ENCODE results near the gene ZNF516.

The ZNF516 gene

DNA sequence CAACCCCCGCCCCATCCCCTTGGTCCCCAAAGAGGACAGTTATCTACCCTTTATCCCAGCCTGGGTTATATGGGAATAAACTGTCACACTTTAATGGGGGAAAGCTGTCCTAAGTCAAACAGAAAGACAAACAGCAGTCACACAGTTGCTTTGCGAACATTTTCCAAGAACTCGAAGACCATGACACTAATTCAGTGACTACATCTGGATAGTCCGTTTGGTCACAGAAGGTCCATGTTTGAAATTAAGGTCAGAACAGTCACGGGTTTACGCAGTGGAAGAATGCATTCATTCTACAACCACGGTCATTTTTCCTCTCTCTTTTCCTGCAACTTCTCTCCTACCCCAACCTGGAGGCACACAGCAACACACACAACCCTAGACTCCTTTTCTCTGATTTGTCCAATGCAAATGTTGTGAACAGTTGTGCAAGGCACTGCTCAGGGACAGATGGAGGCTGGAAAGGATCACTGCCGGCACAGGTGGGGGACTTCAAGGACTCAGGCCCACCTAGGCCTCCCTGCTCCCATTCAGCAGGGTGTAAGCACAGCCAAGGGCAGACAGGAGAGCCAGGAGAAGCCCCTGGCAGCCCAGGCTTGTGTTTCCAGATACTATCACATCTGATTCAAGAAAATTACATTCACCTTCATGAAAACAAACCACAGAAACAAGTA, 39.9 kb downstream of the ZNF516 start:
- DNase-seq, result no peak

DNA sequence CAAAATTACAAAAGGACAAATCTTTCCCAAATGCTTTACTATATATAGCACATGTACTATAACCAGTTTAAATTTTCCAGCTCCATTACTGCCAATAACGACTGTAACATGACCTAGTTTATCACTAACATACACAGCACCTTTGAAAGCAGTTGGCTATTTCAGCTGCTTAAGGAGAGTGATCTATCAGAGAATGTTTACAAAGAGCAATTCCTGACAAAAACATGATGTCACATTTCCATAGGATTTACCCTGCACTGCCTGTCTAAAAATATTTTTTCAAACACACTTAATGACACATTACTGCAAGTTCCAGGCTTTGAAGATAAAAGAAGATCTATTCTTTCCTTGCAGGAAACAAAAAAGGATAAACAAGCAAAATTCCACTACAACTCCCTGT, 40.6 kb downstream of the ZNF516 start:
- no peak for DNase-seq

DNA sequence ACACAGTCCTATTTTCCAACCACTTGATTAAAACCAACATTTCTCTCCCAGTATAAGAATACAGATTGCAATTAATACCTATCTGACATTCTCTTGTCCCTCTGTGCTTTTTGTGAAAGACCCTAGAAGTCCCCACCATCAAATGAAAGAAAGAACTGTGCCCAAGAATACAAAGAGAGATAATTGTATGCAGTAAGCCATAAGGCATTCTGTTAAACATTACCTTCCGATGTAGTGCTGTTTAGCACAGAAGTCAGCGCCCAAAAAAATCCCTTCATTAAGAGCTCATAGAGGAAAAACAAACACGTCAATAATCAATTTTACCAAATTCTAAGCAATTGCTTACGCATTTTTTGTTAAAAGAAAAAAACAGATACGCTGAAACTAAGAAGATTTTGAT, 41.1 kb downstream of the ZNF516 start:
- no peak for DNase-seq

DNA sequence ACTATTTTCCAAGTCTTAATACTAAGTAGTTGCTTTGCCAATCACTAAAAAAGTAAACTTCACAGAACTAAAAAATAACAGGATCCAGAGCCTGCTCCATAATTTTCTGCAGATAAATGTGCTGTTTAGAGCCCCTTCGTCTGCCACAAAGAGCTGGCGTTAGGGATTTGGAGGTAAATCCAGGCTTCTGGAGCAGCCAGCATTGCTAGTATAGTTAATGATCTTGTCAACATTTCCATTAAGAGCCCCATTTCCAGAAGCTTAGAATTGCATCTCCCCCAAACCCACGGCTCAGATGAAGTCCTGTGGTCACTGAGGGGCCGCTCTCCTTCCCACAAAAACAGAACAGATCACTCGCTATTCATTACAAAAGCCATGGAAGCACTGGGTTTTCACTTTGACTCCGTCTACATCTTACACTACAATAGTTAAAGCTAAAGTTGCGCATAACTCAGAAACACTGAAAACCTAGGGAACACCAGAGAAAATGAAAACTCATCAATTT, 41.9 kb downstream of the ZNF516 start:
- no peak for DNase-seq

DNA sequence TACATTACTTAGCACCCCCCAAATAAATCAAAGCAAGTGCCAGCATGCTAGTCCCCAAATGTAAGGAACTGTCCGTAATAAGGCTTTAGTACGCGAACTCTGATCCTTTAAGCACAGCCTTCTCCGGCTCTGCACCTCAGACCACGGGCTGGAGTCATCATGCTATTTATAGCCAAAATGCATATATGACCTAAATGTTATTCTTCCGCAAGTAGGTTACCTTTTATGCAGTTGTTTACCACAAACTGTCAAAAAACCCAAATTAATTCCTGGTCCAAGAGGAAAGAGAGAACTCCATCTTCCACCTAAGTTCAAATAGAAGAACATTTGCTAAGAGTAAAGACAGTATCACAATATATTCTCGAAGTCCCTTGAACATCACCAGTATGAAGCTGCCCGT, 42.7 kb downstream of the ZNF516 start:
- no peak for DNase-seq

DNA sequence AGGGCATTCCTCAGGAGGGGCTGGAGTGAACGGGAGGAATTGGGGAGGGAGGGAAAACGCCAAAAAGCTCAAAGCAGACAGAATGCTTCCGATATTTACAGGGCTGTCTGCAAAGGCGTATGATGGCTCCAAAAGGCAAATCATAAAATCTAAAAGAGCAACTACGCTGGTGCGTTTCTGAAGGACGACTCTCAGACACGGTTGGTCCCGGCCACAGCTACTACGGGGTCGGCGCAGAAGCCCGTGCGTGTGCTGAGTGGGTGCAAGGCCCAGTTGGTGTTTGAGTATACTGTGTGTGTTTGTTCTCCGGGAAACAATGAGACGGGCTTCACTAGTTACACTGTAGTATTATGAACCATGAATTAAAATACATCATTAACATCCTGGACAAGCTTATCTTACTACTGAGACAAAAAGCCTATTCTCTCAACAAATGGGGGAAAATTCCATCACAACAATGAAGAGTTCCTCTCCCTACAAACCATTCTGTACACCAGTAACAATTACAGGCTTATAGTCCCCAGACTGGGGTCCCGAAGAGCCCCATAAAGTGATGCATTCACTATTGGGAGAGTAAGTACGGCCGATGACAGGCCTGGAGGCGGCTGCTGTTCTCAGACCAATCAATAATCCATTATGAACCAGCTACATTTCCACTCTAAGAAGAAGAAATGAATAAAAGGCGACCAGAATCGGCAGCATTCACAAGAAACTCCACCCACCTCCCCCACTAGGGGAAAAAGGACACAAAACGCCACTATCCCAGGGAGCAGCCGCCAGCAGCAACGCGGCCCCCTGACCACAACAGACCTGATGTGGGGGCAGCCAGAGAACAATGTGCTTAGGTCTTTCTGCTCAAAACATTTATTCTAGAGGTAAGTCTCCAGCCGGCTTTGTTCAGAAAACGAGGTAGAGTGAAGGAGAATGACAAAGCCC, 43.4 kb downstream of the ZNF516 start:
- no peak for DNase-seq

DNA sequence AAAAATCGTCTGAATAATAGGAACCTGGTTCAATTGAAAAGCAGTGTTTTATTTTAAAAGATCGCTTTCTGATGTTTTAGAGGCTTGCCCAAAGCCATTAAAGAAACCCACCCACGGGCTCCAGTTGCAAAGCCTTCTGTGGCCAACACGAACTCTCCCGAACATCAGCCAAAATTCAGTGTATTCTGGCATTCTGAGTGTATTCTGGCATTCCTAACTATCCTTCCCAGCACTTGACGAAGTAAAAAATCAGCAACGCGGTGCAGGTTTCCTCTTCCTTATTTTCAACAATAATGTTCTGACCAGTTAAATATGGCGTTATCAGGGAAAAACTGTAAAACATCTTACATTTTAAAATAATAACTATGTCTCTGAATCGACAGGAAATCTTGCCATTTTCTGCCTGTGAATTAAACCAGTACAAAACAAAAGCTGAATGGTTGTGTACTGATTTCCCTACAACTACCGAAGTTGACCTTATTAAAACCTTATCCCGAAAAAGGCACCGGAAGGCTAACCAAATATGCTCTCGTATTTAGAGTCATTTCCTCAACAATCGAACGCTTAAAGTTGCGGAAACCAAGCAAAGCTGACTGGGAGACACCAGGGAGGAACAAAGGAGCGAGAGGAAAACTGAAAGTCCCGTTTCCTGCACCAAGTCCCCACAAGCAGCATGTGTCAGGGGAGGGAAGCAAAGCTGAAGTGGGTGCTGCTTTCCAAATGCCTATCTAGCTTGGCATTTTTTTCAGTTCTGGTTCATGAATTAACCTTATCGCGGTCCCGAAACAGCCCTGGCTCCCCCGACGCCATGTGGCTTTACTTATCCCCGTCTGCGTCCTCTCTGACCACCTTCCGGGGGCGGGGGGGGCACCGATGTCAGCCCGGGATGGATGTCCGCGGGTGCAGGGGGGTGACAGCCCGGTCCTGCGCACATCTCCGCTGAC, 44.3 kb downstream of the ZNF516 start:
- DNase-seq, result no peak

DNA sequence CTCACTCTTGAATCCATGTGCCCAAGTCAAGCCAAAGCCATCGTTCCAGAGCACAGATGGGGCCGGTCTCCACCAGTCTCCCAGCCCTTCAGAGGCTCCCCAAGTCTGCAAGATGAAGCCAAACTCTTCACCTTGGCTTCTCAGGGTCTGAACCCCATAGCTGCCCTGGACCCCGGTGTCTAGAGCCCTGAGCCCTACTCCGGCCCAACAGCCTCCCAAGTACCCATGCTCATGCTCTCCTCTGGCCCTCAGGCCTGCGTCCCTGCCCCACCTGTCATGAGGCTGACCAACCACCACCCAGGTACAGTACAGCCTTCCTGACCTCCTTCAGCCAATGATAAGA, 46.0 kb downstream of the ZNF516 start:
- DNase-seq, result no peak

DNA sequence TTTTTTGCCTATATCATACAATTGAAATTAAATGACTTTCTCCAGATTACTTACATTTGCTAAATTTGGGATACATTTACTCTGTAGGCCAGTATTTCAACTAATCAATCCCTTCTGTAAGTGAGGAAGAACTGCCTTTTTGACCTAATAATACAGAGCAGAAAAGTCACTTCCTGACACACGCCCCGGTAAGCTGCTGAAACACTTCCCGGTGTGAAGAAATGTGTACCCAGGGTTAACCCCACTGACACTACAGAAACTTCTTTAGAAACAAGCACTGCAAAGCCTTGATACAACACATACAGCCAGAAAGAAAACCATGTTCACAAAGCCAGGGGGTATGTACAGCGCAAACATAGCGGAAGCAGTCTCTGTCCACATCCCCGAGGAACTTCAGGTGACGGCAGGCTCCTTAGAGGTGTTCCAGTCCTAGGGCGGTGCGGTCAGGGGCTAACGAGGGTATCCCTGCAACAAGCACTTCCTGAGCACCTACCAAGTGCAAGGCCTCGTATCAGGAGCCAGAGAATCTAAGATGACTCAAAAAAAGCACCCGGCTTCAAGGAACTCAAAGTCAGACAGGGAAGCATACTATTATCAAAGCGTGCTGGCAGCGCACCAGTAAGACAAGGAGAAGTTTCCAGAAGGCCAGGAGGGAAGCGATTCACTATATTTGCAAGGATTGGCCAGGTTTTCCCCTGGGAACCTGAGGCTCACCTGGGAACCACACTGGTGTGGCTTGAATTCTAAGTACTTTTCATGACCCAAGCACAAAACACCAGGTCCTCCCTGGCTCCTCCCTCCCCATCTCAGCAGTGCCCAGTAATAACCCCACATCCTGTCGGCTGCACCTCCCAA, 46.6 kb downstream of the ZNF516 start:
- DNase-seq, result no peak

DNA sequence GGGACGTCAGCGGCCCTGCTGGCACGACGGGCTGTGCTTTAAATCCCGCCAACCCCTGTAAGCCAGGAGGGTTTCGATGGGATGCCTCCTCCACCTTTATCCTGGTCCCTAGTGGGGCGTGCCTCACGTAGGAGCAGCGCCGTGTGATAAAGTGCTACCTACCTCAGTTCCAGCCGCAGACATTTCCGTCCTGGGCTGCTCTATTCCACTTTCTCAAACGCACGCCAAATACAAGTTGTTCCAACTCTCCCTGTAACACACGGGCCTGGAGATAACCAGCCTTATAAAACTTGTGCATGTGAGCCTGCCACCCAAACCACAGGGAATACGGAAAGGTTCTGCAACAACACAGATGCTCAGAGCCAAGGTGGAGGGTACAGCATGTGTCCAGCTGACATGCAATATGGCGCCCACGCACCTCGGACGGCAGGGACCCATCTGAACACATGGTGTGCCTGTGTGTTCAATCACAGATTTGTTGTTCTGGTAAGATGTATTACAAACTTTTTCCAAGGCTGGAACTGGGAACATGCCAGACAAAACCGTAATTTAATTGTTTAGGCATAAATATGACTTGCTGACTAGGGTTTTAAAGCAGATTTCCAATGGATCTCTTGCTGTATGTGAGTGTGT, 47.7 kb downstream of the ZNF516 start:
- no peak for DNase-seq

DNA sequence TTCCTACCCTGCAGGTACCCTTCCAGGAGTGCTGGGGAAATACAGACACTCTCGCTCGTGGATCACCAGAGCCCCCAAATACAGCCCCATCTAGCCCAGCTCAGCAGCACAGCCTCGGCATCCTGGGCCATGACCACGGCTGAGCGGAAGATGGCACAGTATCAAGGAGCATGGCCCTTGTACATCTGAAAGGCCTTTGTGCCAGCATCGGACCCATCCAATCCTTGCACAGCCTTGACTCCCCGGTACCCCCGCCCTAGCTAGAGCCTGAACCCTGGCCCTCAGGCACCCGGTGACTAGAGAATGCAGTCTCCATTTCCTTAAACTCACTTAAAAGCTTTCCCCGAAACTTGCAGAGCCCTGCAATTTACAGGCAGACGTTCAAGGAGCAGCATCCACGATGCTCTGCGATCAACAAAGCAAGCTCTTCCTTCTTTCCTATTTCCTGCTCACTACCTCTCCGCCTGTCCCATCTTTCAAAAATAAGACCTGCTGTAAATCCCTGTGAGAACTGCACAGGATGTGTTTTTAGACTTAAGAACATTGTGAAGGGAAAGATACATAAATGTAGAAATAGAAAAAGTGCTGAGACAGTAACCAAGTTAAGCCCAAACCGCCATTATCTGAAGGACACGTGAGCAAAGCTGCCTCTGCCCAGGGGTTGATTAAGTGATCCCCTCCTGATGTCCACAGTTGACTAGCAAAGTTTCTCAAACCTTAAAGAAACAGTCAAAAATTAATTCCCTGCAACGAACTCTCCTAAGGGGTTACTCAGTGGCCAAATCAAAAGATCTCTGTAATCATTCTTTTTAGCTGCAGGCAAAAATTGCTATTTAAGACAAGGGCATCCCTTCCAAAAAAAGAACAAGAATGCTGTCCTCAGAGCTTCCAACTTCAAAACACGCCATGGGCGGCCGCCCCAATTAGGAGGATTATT, 48.5 kb downstream of the ZNF516 start:
- DNase-seq, result no peak

DNA sequence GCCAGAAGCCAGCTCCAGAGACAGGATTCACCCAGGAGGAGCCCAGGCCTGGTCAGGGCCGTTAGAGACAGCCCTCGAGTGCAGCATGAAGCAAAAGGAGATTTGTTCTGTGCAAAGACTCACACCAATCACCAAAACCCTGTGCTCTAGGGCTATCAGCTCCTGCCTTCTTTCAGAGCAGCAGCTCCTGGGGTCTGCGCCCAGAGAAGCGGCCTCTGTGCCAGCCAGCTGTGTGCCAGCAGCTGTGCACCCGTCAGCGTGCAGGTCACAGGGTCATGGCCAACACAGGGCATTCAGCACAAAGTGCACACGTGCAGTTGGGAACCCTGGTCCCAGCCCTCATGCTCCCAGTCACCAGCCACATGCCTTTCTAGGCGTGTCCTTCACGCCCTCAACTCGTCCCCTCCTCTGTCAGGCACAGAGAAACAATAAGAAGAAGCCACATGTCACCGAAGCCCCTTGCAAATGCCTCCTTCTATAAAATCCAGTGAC, 49.3 kb downstream of the ZNF516 start:
- DNase-seq, result no peak

DNA sequence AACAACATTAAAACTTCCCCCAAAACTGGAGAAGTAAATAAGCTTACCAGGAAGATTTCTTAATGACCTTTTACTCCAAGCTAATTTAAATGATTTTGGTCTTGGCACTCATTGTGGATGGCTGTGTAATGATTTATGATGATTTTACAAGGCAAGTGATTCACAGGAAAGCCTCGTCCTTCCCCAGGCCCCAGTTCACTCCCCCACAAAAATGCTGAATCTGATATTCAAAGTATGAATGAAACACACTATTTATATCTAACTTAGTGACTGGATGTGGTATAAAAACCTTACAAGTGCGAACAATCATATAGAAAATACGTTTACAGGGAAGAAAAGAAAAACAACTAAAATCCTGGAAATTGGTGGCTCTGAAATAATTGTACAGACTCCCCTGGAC, 49.8 kb downstream of the ZNF516 start:
- DNase-seq, result no peak

DNA sequence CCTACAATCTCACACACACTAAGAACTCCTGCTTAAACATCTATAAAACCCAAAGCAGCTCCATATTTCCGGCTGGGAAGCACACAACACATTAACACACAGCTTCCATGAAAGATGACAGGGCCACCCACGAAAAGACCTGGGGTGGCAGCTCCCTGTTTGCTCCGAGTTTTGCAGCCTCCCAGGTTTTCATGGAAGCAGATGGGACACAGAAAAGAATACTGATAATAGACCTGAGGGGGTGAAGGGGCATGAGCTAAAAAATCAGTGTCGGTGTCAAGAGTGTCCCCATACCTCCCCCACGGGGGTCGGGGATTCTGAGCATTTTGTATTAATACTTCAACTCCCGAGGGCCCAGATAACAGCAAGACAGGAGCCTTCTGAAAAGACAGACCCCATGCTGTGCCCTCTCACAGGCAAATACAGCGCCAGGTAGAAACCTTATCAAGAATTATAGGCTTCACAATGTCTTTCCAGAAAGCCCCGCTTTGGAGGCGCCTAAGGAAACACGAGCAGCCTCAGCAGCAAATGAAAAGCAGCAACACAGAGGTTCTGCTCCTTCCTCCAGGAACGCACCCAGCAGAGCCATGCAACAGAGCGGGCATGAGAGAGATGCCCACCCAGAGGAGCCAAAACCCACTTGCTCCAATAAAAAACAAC, 50.5 kb downstream of the ZNF516 start:
- DNase-seq, result no peak

DNA sequence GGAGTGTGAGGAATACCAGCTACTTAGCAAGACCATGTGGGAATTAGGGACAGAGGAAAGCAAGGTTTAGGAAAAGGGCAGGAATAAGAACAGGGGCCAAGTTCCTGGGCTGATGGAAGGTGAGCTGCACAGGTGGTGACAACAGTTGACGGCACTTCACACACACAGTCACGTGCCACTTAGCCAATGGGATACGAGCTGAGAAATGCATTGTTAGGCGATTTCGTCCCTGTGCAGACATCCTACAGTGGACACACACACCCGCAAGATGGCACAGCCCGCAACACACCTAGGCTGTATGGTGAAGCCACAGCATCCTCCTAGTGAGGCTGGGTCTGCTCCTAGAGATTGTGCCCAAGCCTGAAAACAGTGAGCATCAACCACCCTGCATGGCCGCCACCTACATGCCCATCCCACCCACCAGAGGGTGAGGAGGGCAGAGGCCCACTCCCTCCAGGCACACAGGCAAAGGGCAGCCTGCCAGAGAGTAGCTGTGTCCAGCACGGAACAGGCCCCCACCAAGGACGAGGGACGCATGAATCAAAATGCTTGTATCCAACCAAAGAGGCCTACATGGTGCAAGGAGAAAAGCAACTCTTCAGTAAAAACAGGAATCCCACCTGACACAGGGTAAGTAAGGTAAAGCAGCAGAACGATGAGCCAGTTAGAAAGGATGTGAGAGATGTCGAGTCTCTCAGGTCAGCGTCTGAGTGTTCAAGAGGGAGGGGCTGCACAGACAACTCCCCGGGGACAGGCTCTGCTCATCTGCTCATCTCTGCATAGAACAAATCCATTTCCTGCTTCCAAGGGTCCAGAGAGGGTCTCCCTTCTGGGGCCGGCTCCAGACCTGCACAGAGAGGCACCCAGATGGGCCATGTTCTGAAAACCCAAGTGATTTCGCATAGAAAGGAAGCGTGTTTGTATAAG, 51.3 kb downstream of the ZNF516 start:
- DNase-seq, result no peak

DNA sequence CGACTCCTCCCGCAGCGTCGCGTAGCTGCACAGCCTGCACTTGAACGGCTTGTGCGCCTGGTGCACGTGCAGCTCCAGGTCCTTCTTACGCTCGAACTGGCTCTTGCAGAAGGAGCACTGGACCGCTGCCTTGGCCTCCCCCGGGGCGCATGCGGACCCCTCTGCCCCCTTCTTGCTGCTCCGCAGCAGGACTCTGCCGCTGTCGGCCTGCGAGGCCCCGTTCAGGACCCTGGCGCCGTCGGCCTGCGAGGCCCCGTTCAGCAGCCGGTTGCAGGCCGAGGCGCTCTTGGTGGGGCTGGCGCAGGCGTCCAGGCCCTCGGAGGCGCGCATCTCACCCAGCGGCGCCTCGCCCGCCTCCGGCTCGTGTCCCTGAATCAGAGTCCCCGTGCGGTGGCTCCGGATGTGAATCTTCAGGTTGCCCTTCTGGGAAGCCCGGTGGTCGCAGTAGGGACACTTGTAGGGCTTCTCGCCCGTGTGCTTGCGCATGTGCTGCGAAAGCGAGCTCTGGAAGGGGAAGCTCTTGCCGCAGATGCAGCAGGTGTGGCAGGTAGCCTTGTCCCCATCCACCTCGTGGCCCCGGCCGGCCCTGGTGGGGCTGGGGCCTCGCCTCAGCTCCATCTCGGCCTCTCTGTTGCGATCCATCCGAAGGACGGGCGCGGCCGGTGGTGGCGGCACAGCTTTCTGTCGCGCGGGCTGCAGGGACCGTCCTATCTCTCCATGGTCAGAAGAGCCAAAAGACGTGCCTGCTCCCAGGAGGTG, 52.5 kb downstream of the ZNF516 start:
- no peak for DNase-seq

DNA sequence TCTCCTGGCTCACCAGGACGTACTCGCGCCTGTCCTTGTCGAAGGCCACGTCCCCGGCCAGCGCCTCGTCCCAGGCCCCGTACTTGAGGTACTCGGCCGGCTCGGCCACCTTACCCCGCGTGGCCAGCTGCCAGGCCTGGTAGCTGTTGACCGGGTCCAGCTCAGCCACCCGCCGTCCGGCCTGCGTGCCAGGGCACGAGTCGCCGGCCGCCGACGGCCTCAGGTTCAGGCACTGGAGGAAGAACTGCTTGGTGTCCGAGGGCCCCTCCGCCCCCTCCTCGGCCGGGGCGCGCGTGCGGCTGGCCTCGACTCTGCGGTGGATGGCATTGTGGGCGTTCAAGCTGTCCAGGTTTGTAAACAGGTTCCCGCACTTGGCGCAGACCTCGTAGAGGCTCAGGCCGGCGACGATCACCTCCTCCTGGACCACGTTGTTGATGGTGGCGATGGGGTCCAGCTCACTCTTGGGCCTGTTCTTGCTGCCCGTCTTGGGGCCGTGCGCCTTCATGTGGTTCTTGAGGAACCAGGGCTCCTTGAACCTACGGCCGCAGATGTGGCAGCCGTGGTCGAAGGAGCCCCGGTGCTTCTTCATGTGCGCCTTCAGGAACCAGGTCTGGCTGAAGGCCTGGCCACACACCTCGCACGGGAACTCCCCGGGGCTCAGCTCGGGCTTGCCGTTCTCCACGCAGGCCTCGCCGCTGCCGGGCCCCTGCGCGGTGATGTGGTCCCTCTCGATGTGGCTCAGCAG, 53.2 kb downstream of the ZNF516 start:
- no peak for DNase-seq
